Ectodermal cell (in vitro differentiated cells): Measurements from ENCODE around the gene PUS1.

Experiments
- H3K27ac ChIP-seq: 2 replicates; pipeline ENCODE4 v1.7.0; 2013; ENCODE audit warnings: mild to moderate bottlenecking, low read depth, low read length; ENCODE audit not compliant: insufficient read depth, poor library complexity, severe bottlenecking
- H3K27me3 ChIP-seq: 2 replicates; pipeline ENCODE4 v1.7.0; 2013; ENCODE audit warnings: mild to moderate bottlenecking, low read length; ENCODE audit not compliant: insufficient read depth, control insufficient read depth, poor library complexity, severe bottlenecking
- H3K36me3 ChIP-seq: one replicate; pipeline ENCODE4 v1.7.0; 2013; ENCODE audit warnings: low read length; ENCODE audit not compliant: control insufficient read depth, insufficient read depth
- H3K4me1 ChIP-seq: one replicate; pipeline ENCODE4 v1.7.0; 2013; ENCODE audit warnings: low read length; ENCODE audit not compliant: control insufficient read depth, insufficient read depth
- H3K4me3 ChIP-seq: 2 replicates; pipeline ENCODE4 v1.7.0; 2013; ENCODE audit warnings: low read depth, low read length, control low read depth; ENCODE audit not compliant: insufficient read depth
- H3K9me3 ChIP-seq: 2 replicates; pipeline ENCODE4 v1.7.0; 2013; ENCODE audit warnings: mild to moderate bottlenecking, low read length, moderate library complexity; ENCODE audit not compliant: control insufficient read depth
- WGBS, 2 experiments: methylation state at CpG; one replicate each; pipeline ENCODE4 v1.1.7; 2013; ENCODE audit warnings: missing lambda C conversion rate in 2 of 2; 5-methylcytosine and 5-hydroxymethylcytosine counted together

The PUS1 gene

GRCh38 chr12:131894981-131895639 is 34.0 kb upstream of the PUS1 start:
- 1 to 2% methylated on average over 54 of the region's 54 CpGs for WGBS, 2 experiments
- Histone ChIP-seq H3K36me3 (peaks cover 4% of the 10 kb centered on the region), H3K27me3 (no peaks in the 10 kb centered on the region), H3K9me3 (no peaks in the 10 kb centered on the region), H3K27ac (no peak overlapping the region), H3K4me1 (peaks cover 13% of the 10 kb centered on the region), H3K4me3 (peak overlapping the region; percentile 60)

GRCh38 chr12:131895640-131896079 is 33.4 kb upstream of the PUS1 start:
- peaks cover 16% of the 10 kb centered on the region for H3K4me1 ChIP-seq
- H3K4me3 ChIP-seq = peak overlapping the region; percentile 60
- H3K9me3 ChIP-seq = no peaks in the 10 kb centered on the region
- 8 to 9% methylated on average over 12 of the region's 12 CpGs for WGBS, 2 experiments
- H3K27ac ChIP-seq = no peak overlapping the region
- peaks cover 4% of the 10 kb centered on the region for H3K36me3 ChIP-seq
- H3K27me3 ChIP-seq = no peaks in the 10 kb centered on the region

- H3K9me3 ChIP-seq = no peaks in the 10 kb centered on the region
- WGBS, 2 experiments = 8 to 9% methylated on average over 39 of the region's 39 CpGs
- peak overlapping the region; percentile 55 for H3K27ac ChIP-seq
- peaks cover 4% of the 10 kb centered on the region for H3K36me3 ChIP-seq
- peak overlapping the region; percentile 60 for H3K4me3 ChIP-seq
- H3K4me1 ChIP-seq = peaks cover 16% of the 10 kb centered on the region
- no peaks in the 10 kb centered on the region for H3K27me3 ChIP-seq
Measured at GRCh38 chr12:131896080-131896810, 32.8 kb upstream of the PUS1 start.

- H3K4me3 ChIP-seq = no peak overlapping the region
- 92 to 93% methylated on average over 14 of the region's 14 CpGs for WGBS, 2 experiments
- peaks cover 16% of the 10 kb centered on the region for H3K4me1 ChIP-seq
- H3K27ac ChIP-seq = no peak overlapping the region
- H3K9me3 ChIP-seq = no peaks in the 10 kb centered on the region
- peaks cover 4% of the 10 kb centered on the region for H3K36me3 ChIP-seq
- H3K27me3 ChIP-seq = no peaks in the 10 kb centered on the region
Measured at GRCh38 chr12:131896811-131897270, 32.2 kb upstream of the PUS1 start.

- 95% methylated on average over 18 of the region's 18 CpGs for WGBS, 2 experiments
- no peaks in the 10 kb centered on the region for H3K9me3 ChIP-seq
- no peaks in the 10 kb centered on the region for H3K27me3 ChIP-seq
- H3K4me1 ChIP-seq = peaks cover 16% of the 10 kb centered on the region
- peaks cover 4% of the 10 kb centered on the region for H3K36me3 ChIP-seq
- no peak overlapping the region for H3K27ac ChIP-seq
- H3K4me3 ChIP-seq = no peak overlapping the region
Measured at GRCh38 chr12:131897276-131897675, 31.8 kb upstream of the PUS1 start.

- Histone ChIP-seq H3K36me3 (peaks cover 4% of the 10 kb centered on the region), H3K9me3 (no peaks in the 10 kb centered on the region), H3K27me3 (no peaks in the 10 kb centered on the region), H3K27ac (no peak overlapping the region), H3K4me3 (no peak overlapping the region), H3K4me1 (peaks cover 16% of the 10 kb centered on the region)
- 95 to 97% methylated on average over 9 of the region's 9 CpGs for WGBS, 2 experiments
Measured at GRCh38 chr12:131897875-131898274, 31.2 kb upstream of the PUS1 start.

GRCh38 chr12:131900397-131900796 is 28.7 kb upstream of the PUS1 start:
- Histone ChIP-seq H3K27ac (no peak overlapping the region), H3K4me3 (no peak overlapping the region), H3K36me3 (peaks cover 4% of the 10 kb centered on the region), H3K9me3 (no peaks in the 10 kb centered on the region), H3K4me1 (peaks cover 16% of the 10 kb centered on the region), H3K27me3 (no peaks in the 10 kb centered on the region)
- 94 to 97% methylated on average over 6 of the region's 6 CpGs for WGBS, 2 experiments

GRCh38 chr12:131901431-131902331 is 27.4 kb upstream of the PUS1 start:
- H3K9me3 ChIP-seq = no peaks in the 10 kb centered on the region
- WGBS, 2 experiments = 86 to 88% methylated on average over 30 of the region's 30 CpGs
- H3K27me3 ChIP-seq = no peaks in the 10 kb centered on the region
- H3K4me3 ChIP-seq = no peak overlapping the region
- no peak overlapping the region for H3K27ac ChIP-seq
- H3K36me3 ChIP-seq = peaks cover 4% of the 10 kb centered on the region
- peaks cover 7% of the 10 kb centered on the region for H3K4me1 ChIP-seq

- Histone ChIP-seq H3K4me1 (peaks cover 3% of the 10 kb centered on the region), H3K27ac (no peak overlapping the region), H3K9me3 (no peaks in the 10 kb centered on the region), H3K27me3 (no peaks in the 10 kb centered on the region), H3K4me3 (no peak overlapping the region), H3K36me3 (no peaks in the 10 kb centered on the region)
- 93 to 94% methylated on average over 25 of the region's 25 CpGs for WGBS, 2 experiments
Measured at GRCh38 chr12:131902332-131903241, 26.5 kb upstream of the PUS1 start.
